ENCODE results near the gene MEMO1.

Gene MEMO1

DNA sequence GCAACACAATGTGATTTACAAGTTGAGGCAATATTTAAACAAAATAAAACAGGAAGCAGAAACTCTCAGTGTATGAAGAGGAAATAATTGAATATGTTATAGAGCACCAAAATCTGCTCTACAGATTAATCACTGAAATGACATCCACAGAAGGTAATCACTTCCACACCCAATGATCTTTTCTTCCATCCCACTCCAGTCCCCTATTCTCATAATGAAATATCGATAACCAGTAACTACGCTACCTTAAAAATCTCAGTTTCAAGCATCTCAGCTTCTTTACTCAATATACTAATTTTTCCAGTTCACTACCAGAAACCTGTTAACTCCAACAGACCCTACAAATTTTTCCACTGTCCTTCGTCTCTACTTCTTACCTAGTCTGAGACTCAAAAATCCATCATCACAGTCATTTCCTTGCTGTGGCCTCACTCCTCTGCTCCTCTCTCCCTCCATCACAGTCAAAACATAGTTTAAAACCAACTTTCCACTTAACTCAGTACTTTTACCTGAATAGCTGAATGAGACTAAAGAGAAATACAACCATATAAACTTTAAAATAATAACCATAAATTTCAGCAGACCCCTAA, 67.1 kb downstream of the MEMO1 start:
- H3K9me2 ChIP-seq (replicated peaks; ENCODE audit: control insufficient read depth, low read length), result no peaks in the 10 kb centered on the region

DNA sequence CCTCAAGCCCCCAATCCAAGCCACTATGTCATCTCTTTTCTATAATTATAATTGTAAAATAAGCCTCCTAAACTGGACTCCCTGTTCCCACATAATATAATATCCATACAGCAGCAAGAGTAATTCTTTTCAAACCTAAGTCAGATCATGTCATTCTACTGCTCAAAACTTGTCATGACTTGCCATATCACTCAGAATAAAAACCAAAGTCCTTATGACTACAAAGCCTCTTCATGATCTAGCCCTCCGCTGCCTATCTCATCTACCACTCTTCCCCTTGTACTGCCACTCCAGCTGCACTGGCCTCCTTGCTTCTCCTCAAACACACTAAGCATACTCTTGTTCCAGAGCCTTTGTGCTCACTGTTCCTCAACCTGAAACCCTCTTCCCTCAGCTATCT, 69.9 kb downstream of the MEMO1 start:
- no peak overlapping the region for H3K4me3 ChIP-seq (ENCODE audit: low read length)
- peaks cover 5% of the 10 kb centered on the region; the same call in 1 of the 2 replicates for H4K20me1 ChIP-seq (ENCODE audit: control insufficient read depth, insufficient read depth, low read depth, low read length)
- H3F3A ChIP-seq (ENCODE audit: control insufficient read depth, insufficient read depth), result no peaks in the 10 kb centered on the region
- no peaks in the 10 kb centered on the region for H3K9me2 ChIP-seq (replicated peaks; ENCODE audit: control insufficient read depth, low read length)
- no peak for TF ChIP-seq EZH2phosphoT487 (IDR thresholded peaks at IDR 0.05; ENCODE audit: borderline replicate concordance, low read length)
- TF ChIP-seq, protein P1, sequence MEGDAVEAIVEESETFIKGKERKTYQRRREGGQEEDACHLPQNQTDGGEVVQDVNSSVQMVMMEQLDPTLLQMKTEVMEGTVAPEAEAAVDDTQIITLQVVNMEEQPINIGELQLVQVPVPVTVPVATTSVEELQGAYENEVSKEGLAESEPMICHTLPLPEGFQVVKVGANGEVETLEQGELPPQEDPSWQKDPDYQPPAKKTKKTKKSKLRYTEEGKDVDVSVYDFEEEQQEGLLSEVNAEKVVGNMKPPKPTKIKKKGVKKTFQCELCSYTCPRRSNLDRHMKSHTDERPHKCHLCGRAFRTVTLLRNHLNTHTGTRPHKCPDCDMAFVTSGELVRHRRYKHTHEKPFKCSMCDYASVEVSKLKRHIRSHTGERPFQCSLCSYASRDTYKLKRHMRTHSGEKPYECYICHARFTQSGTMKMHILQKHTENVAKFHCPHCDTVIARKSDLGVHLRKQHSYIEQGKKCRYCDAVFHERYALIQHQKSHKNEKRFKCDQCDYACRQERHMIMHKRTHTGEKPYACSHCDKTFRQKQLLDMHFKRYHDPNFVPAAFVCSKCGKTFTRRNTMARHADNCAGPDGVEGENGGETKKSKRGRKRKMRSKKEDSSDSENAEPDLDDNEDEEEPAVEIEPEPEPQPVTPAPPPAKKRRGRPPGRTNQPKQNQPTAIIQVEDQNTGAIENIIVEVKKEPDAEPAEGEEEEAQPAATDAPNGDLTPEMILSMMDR (IDR thresholded peaks at IDR 0.05; ENCODE audit: low read depth, low read length, poor library complexity, severe bottlenecking), result no peak
- no peaks in the 10 kb centered on the region for H3K27me3 ChIP-seq (ENCODE audit: control insufficient read depth, low read length)
- no peaks in the 10 kb centered on the region for H3K9me3 ChIP-seq (ENCODE audit: control insufficient read depth, insufficient read depth, low read length)
- H3K27ac ChIP-seq (ENCODE audit: low read depth, low read length), result no peak overlapping the region
- H3K4me2 ChIP-seq (ENCODE audit: low read length), result no peak overlapping the region
- peaks cover 22% of the 10 kb centered on the region for H3K36me3 ChIP-seq (ENCODE audit: control insufficient read depth, low read length)
- H3K4me1 ChIP-seq (ENCODE audit: control insufficient read depth, low read length), result no peaks in the 10 kb centered on the region
- H3K79me2 ChIP-seq (ENCODE audit: control insufficient read depth, low read length), result peaks cover 46% of the 10 kb centered on the region

More for the DNA sequence above, 67.1 kb downstream of the MEMO1 start:
- Histone ChIP-seq H3K79me2 (ENCODE audit: control insufficient read depth, low read length) (peaks cover 69% of the 10 kb centered on the region), H3K4me2 (ENCODE audit: low read length) (no peak overlapping the region), H3K4me3 (ENCODE audit: low read length) (no peak overlapping the region), H4K20me1 (ENCODE audit: control insufficient read depth, insufficient read depth, low read depth, low read length) (peaks cover 5% of the 10 kb centered on the region; the same call in 1 of the 2 replicates), H3K9me3 (ENCODE audit: control insufficient read depth, insufficient read depth, low read length) (no peaks in the 10 kb centered on the region), H3K4me1 (ENCODE audit: control insufficient read depth, low read length) (peaks cover 5% of the 10 kb centered on the region), H3K36me3 (ENCODE audit: control insufficient read depth, low read length) (peaks cover 22% of the 10 kb centered on the region), H3K27ac (ENCODE audit: low read depth, low read length) (no peak overlapping the region), H3K27me3 (ENCODE audit: control insufficient read depth, low read length) (no peaks in the 10 kb centered on the region), H3F3A (ENCODE audit: control insufficient read depth, insufficient read depth) (no peaks in the 10 kb centered on the region)
- no peak for TF ChIP-seq EZH2phosphoT487 (IDR thresholded peaks at IDR 0.05; ENCODE audit: borderline replicate concordance, low read length)

DNA sequence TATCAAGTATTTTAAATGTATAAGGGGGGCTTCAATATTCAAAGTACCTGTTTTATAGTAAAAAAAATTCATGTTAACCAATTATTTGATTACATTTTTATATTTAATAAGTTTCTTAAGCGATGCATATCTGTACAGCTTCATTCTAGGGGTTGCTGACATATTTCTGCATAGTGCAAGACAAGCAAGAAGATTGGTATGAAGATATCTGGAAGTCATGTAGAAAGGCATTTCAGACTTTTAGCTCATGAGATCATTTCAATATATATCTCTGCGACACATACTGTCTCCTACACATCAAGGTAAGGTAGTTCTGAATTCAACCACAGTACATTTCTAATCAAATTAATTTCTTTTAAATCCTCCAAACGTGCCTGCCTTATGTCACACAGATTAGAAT, 73.1 kb downstream of the MEMO1 start:
- Histone ChIP-seq H3K36me3 (ENCODE audit: control insufficient read depth, low read length) (peaks cover 13% of the 10 kb centered on the region), H3K4me3 (ENCODE audit: low read length) (no peak overlapping the region), H3K27me3 (ENCODE audit: control insufficient read depth, low read length) (no peaks in the 10 kb centered on the region), H3F3A (ENCODE audit: control insufficient read depth, insufficient read depth) (no peaks in the 10 kb centered on the region), H4K20me1 (ENCODE audit: control insufficient read depth, insufficient read depth, low read depth, low read length) (no peaks in the 10 kb centered on the region), H3K4me1 (ENCODE audit: control insufficient read depth, low read length) (no peaks in the 10 kb centered on the region), H3K9me2 (replicated peaks; ENCODE audit: control insufficient read depth, low read length) (no peaks in the 10 kb centered on the region), H3K79me2 (ENCODE audit: control insufficient read depth, low read length) (peaks cover 39% of the 10 kb centered on the region), H3K27ac (ENCODE audit: low read depth, low read length) (no peak overlapping the region), H3K4me2 (ENCODE audit: low read length) (no peak overlapping the region), H3K9me3 (ENCODE audit: control insufficient read depth, insufficient read depth, low read length) (no peaks in the 10 kb centered on the region)
- TF ChIP-seq, protein P1 (IDR thresholded peaks at IDR 0.05; ENCODE audit: low read depth, low read length, poor library complexity, severe bottlenecking), result no peak
- no peak for TF ChIP-seq EZH2phosphoT487 (IDR thresholded peaks at IDR 0.05; ENCODE audit: borderline replicate concordance, low read length)

DNA sequence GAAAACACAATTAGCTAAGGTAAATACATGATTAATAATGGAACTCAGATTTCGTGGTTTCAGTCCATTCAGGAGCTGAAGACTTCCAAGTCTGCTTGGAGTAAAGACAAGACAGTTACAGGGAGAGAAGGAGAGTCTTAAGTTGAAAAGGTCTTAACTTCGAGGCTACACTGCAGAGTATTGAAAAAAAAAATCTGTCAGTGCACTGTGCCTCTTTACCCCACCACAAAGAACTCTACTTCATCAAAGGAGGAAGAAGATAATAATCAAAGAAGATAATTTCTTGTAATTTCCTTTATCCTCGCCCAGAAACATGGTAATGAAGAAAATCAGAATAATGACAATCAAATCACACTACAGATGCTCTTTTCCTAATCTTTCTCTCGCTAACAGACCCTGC, 75.4 kb downstream of the MEMO1 start:
- Histone ChIP-seq H3K79me2 (ENCODE audit: control insufficient read depth, low read length) (peaks cover 30% of the 10 kb centered on the region), H3K9me2 (replicated peaks; ENCODE audit: control insufficient read depth, low read length) (no peaks in the 10 kb centered on the region), H3F3A (ENCODE audit: control insufficient read depth, insufficient read depth) (no peaks in the 10 kb centered on the region), H3K27me3 (ENCODE audit: control insufficient read depth, low read length) (no peaks in the 10 kb centered on the region), H3K9me3 (ENCODE audit: control insufficient read depth, insufficient read depth, low read length) (no peaks in the 10 kb centered on the region), H3K4me1 (ENCODE audit: control insufficient read depth, low read length) (no peaks in the 10 kb centered on the region), H3K27ac (ENCODE audit: low read depth, low read length) (no peak overlapping the region), H3K4me3 (ENCODE audit: low read length) (no peak overlapping the region), H4K20me1 (ENCODE audit: control insufficient read depth, insufficient read depth, low read depth, low read length) (no peaks in the 10 kb centered on the region), H3K4me2 (ENCODE audit: low read length) (no peak overlapping the region), H3K36me3 (ENCODE audit: control insufficient read depth, low read length) (no peaks in the 10 kb centered on the region; the same call in 1 of the 2 replicates)
- TF ChIP-seq, protein P1 (IDR thresholded peaks at IDR 0.05; ENCODE audit: low read depth, low read length, poor library complexity, severe bottlenecking), result no peak
- TF ChIP-seq EZH2phosphoT487 (IDR thresholded peaks at IDR 0.05; ENCODE audit: borderline replicate concordance, low read length), result no peak
